GM11168 (cell line): ENCODE measurements around the gene LZTR1.
"Not testable (repeated sequence)": the region's sequence is repeated elsewhere in the genome, so short reads cannot be mapped to it uniquely, and the experiment has no call there.

ENCODE experiments used
- in situ Hi-C: fragments of 300-500 bp; cut with MboI; formaldehyde crosslinking; loops from one replicate; pipeline ENCODE4 v1.12.0; 2022; ENCODE audit warnings: low sequenced_read_pairs; ENCODE audit not compliant: unreplicated experiment

The LZTR1 gene

DNA sequence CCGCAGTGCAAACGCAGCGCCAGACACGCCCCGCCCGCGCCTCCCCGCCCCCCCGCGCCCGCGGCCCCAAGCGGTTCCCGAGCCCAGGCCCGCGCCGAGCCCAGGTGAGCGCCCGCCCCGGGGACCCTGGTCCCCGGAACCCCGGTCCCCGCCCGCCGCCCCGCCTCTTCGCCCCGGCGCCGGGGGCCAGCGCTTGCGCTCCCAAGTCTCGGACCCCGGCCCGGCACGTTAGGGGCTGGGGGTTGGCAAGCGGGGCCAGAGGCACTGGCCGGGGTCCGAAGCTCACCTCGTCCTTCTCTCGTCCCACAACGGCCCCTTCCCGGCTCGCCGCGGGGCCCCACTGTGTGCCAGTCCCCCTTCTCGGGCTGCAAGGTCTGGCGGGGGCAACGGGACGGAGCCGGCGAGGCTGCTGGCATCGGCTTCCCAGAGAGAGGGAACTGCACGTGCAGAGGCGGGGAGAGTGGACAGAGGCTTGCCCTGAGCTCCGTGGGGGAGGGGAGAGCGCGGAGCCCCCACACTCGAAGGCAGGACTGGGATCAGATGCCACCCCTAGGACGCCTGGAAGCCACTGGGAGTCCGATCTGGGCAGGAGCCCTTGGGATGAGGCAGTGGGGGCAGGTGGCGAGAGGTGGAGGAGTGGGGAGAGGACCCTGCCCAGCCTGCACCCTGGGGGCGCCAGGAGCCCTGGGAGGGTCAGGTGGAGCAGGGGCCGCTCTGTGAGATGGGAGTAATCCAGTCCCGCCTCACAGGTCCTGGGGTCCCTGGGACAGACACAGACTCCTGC is 16.8 kb upstream of the LZTR1 start:
- in situ Hi-C loops = no loop called here

DNA sequence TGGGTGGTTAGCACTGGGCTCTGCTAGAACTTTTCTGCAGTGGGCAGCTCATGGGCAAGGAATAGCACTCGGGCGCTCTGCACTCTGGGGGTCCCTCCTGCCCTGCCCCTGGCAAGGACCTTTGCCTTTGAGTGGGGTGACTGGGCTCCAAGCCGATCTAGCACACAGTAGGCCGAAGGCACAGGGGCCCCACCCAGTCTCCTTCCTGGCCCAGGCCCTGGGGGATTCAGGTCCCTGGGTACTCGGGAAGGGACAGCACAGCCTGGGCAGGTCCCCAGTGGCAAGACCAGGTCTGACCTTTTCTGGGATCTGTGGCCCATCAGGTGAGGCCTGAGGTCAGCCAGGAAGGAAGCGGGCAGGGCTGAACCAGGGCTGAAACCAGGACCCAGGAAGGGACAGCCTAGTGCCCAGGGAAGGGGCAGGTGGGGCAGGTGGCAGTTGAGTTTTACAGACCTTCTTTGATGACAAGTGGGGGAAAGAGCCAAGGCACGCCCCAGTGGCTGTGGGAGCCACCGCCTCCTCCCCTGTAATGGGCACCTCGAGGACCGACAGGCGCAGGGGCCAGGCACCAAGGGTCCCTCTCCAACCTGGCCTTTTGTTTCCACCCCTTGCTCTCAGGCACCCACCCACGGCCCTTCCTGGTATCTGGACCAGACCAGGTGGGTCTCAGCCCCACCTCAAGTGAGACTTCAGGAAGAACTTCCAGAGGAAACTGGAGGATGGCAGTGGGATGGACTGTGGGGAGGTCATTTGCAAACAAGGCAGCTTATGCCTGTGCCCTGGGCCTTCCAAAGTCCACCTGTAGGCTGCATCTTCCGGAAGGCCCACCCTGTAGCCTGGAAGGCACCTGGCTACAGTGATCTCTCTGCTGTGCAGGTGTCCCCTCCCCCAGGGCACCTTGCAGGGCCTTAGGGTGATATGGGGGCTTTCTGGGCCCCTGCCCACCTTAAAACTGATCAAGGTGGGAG is 15.9 kb upstream of the LZTR1 start:
- in situ Hi-C loops = no loop called here

DNA sequence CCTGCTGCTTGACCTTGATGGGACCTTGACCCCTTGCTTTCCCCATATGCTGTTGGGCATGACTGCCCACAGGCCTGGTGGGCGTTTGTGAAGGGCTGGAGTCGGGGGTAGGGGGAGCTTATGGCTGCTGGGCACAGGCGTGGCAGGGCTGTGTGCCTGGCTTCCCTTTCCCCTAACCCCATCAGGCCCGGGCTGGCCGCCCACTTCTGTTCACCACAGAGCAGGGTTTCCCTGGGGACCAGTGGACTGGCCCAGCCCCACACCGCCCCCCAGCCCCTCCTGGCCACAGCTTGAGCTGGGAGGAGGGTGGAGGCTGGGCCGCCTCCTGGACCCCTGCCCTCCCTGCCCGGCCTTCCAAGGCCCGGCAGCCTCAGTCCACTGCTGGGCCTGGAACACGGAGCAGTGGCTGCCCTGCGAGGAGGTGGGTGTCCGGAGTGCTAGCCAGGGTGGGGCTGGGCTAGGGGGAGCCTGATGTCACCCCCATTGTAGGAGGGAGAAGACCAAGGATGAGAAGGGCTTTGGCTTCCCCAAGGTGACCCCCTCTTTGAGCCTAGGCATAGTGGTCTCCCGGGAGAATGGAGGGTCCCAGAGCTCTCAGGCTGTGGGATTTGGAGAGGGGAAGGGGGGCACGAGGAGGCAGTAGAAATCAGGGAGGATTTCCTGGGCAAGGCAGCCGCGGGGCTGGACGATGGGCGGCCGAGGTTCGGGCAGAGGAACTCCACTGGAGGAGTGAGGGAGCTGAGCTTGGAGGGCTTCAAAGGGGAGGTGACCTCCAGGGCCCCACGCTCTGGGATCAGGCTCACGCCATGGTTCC is 15.0 kb upstream of the LZTR1 start, which contains the start of gene AIFM3:
AIFM3 (plus strand) TSS at position 373 of the 814 bp plus-strand sequence. CDS start 690 bp downstream, outside the sequence.
- in situ Hi-C loops = no loop called here

DNA sequence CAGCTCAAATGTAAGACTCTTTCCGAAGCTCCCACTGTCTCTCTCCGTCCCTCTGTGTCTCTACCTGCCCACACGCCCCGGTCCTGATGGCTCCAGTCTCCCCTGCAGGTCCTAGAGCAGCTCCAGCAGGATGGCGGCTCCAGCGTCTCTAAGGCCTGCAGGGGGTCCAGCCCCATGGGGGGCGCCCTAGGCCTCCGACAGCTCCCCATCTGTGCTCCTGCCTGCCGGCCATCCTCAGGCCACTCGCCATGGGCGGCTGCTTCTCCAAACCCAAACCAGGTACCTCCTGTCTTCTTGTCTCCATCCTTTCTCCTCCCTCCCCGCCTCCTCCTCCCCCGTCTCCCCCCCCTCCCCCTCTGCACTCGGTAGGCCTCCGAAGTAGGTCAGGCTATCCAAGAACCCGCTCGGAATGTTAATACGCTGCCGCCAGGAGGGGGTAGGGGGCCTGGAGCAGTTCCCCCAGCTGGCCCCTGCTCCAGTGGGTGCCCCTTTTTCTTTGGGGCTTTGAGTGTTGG is 14.3 kb upstream of the LZTR1 start:
- in situ Hi-C loops = no loop called here

DNA sequence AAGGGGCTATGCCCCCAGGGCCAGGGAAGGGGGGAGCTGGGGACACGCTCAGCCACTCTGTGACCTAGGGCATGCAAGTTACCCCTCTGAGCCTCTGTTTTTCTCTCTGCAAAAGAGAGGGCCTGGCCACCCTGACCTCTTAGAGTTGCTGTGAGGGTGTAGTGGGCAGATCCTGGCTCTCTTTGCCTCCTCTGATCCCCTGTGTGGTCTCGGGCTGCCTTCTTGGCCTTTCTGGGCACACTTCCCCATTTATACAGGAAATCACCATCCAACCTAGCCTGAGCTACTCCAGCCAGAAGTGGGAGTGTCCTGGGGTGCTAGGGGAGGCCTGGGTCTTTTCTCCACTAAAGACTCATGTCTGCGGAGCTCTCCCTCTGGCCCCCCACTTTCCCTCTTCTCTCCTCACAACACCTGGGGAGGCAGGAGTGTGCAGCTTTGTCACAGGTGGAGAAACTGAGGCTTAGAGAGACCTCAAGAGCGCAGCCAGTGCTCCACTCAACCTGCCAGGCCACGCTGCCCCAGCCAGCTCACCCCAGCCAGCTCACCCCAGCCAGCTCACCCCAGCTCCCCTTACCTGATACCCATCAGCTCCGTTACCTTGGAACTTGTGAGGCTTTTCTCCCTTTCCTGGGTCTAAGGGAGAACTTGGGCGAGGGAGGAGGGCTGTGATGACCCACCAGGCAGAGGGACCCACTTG is 13.7 kb upstream of the LZTR1 start:
- in situ Hi-C loops = no loop called here

DNA sequence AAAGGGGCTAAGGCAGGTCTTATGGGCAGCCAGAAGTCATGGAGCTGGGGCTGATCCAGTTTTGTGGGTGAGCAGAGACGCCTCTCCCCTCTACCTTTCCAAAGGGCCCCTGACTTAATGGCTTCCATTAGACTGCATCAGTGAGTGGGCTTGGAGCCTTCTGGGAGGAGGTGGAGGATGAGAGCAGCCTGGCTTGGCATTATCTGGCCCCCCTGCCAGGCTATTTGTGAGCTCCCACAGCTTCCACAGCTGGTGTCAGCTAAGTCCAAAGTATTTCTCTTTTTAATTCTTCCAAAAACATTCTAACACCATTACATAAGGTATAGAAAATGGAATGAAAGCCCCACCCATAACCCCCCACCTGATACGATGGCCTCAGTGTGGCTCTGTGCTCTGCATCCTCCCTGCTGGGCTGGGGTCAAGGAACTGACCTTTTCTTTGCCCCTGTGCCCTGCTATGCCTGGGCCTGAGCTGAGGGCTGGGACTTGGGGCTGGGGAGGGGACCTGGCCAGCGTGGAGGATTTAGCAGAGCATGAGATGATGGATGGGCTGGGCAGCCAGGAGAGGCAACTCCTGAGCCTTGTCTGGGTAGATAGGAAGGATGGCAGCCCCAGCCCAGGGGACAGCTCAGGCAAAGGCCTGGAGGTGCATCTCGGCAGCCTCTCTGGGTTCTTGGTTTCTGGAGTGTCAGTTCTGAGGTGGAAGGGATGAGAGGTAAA is 11.0 kb upstream of the LZTR1 start:
- in situ Hi-C loops = no loop called here

DNA sequence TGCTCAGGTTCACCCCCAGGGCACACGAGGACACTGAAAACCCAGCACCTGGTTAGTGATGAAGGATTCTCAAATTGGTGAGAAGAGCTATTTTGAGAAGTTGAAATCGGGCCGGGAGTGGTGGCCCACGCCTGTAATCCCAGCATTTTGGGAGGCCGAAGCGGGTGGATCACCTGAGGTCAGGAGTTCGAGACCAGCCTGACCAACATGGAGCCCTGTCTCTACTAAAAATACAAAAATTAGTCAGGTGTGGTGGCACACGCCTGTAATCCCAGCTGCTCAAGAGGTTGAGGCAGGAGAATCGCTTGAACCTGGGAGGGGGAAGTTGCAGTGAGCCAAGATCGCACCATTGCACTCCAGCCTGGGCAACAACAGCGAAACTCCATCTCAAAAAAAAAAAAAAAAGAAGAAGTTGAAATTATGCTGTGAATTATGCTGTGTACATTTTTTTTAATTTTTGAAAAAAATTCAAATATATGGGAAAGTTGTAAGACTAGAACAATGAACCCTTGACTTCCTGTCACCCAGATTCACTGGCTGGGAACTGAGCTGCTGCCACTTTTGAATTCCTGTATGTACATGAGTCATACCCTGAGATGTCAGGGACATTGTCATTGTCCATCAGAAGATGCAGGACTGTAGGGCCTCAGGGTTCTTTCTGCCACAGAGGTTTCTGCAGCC is 9.9 kb upstream of the LZTR1 start:
- in situ Hi-C loops = not testable (repeated sequence)

DNA sequence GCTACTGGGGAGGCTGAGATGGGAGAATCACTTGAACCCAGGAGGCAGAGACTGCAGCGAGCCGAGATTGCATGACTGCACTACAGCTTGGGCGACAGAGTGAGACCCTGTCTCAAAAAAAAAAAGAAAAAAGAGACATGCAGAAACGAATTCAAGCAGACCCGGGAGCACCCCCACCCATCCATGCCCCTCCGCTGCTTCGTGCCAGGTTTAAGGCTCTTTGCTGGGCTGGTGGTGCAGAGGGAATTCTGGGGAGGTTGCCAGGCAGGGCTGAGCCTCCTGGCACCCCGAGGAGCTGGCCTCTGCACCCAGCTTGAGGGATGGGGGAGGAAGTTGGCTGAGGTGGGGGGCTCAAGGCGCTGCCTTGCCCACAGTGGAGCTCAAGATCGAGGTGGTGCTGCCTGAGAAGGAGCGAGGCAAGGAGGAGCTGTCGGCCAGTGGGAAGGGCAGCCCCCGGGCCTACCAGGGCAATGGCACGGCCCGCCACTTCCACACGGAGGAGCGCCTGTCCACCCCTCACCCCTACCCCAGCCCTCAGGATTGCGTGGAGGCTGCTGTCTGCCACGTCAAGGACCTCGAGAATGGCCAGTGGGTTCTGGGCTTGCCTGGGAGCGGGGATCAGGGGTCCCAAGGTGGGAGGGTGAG is 9.0 kb upstream of the LZTR1 start:
- in situ Hi-C loops = no loop called here

DNA sequence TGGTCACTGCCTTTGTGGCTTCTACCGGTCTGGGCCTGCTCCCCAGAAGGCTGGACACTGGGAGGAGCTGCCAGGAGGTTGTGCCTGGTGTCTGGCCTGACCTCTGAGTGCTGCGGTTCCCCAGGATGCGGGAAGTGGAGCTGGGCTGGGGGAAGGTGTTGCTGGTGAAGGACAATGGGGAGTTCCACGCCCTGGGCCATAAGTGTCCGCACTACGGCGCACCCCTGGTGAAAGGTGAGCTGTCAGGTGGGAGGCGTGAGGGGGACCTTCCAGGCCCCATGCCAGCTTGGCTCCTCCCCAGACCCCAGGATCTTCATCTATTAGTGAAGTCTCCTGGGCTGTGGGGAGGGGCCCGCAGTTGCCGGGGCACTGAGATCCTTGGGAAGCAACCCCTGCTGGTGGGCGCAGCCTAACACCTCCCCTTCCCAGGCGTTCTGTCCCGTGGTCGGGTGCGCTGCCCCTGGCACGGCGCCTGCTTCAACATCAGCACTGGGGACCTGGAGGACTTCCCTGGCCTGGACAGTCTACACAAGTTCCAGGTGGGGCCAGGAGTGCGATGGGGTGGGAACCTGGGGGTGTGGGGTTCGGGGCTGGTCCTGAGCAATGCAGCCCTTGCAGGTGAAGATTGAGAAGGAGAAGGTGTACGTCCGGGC is 8.3 kb upstream of the LZTR1 start:
- in situ Hi-C loops = no loop called here

DNA sequence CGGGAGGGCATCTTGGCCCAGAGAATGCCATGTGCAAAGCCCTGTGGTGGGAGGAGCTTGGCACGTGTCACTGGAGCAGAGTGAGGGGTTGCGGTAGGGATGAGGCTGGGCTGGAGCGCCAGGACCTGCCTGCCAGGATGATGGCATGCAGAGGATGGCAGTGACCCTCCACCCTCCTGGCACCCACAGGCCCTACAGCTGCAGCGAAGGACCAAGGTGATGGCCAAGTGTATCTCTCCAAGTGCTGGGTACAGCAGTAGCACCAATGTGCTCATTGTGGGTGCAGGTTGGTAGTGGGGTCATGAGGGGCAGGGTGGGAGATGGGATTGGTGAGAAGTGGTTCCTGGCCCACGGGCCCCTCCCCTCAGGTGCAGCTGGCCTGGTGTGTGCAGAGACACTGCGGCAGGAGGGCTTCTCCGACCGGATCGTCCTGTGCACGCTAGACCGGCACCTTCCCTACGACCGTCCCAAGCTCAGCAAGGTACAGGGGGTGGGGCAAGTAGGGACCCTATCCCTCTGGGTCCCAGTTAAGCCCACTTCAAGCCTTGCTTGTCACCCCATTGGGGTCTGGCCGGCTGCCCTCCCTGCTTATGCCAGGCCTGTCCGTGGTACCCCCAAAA is 7.7 kb upstream of the LZTR1 start:
- in situ Hi-C loops = no loop called here

DNA sequence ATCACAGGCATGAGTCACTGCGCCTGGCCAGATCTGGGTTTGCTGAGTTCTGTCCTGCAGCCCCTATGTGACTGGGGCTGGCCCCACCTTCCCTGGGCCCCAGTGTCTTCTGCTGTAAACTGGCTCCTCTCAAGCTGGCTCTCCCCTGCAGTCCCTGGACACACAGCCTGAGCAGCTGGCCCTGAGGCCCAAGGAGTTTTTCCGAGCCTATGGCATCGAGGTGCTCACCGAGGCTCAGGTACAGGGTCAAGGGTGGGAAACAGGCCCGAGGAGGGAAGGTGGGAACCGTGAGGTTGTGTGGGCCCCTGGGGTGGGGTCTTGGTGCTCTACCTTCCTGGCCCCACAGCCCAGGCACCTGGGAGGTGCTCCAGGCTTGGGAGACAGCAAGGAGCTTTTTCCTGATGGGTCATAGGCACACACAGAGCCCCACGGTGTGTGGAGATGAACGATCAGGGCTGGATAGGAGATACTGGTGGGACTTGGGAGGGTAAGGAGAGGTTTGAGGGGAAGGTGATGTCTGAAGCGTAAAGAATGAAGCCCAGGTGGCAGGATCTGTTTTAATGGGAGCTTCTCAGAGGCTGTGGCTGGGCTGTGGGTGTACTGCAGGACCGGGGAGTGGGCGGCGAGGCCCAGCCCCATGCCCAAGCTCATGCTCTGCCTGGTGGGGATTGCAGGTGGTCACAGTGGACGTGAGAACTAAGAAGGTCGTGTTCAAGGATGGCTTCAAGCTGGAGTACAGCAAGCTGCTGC is 6.4 kb upstream of the LZTR1 start:
- in situ Hi-C loops = no loop called here

DNA sequence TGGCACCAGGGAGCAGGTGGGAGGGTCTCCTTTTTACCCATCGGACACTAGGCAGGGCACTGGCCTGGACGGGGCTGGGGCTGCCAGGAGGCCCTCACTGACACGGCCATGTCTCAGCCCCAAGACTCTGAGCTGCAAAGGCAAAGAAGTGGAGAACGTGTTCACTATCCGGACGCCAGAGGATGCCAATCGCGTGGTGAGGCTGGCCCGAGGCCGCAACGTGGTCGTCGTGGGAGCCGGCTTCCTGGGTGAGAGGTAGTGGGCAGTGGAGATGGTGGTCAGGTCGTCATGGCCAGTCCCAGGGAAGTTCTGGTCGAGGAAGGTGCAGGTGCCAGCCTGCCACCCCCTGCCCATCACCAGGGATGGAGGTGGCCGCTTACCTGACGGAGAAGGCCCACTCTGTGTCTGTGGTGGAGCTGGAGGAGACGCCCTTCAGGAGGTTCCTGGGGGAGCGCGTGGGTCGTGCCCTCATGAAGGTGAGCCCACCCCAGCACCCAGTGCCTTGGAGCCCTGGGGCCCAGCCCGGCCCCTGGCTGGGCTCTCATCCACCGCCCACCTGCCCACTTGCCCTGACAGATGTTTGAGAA is 5.7 kb upstream of the LZTR1 start:
- in situ Hi-C loops = no loop called here

DNA sequence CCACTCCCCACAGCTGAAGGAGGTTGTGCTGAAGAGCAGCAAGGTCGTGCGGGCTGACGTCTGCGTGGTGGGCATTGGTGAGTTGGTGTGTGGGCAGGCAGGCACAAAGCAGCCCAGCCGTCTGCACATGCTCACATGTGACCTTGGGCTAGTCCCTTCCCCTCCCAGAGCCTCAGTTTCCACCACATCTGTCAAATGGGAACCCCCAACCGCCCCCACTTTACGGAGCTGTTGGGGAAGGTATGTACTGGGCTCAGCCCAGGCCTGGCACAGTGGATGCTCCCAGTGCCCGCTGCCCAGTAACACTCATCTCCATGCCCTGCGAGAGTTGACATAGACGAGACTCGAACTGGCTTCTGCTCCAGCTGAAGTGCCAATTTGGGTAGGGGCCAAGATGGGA is 5.1 kb upstream of the LZTR1 start:
- in situ Hi-C loops = no loop called here

DNA sequence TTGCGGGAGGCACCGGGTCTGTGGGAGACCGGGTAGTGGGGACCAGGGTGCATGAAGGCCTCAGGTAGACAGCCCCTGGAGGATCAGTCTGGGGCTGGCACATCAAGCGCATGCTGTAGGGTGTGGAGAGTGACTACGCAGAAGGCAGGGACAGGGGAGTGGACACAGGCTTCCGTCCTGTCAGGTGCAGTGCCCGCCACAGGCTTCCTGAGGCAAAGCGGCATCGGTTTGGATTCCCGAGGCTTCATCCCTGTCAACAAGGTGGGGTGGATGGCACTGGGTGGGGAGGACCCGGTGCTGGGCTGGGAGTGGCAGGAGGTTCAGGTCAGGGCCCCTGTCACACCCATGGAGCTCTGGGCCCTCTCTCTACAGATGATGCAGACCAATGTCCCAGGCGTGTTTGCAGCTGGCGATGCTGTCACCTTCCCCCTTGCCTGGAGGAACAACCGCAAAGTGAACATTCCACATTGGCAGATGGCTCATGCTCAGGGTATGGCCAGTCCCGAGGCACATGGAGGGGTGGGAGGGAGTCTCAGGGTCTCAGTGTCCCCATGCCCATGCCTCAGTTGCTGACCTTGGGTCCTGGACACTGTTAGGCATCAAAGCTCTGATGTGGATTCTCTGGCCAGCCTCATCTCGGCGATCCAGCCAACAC is 4.5 kb upstream of the LZTR1 start:
- in situ Hi-C loops = no loop called here

DNA sequence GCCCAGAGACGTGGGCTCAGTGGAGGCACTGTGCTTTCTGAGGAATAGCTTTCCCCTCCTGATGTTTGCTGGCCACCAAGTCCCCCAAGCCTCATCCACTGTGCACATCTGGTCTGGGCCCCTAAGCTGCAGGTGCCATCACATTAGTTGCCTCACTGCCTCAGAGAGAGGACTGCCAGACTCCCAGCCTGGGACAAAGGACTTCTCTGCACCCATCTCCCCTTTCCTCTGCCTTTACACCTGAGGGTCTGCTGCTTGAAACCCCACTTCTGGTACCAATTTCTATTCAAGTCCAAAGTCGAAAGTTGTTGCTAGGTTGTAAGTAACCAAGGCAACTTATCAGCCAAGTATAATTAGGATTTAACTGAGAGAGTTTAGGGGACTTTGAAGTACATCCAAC is 3.7 kb upstream of the LZTR1 start:
- in situ Hi-C loops = no loop called here
